ENCODE results near the gene KCTD4. TPM values are rescaled to one million over a fixed set of nuclear protein-coding genes. Genes with fewer than 3 reads are reported as not detected.

Gene KCTD4
- total RNA-seq, 1 donor: under 0.01 TPM

- no peaks in the 10 kb centered on the region for H3K4me1 ChIP-seq (ENCODE audit: insufficient read depth, low read length)
- DNase-seq (ENCODE audit: insufficient read length, low spot score, missing footprints): no peak
These were observed 50.9 kb downstream of the KCTD4 start for GRCh38 chr13:45149964-45150363.

DNA sequence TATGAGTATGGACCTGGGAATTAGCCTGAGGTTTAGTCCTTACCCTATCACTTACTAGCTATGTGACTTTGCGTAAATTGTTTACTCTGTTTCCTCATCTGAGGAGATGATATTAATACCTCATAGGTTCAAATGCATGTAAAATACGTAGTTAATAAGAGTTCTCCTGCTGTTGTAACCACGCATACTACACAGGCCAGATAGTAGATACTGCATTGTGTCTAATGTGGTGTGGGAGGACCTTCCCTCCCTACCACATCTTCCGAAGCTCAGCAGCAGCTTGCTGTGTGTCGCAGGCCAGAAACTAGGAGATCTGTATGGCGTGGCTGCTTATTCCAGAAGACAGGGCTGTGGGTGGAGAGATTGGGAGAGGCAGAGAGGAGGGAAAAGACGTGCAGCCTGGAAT is 57.5 kb downstream of the KCTD4 start:
- TF ChIP-seq CTCF (IDR thresholded peaks at IDR 0.05; ENCODE audit: extremely low read depth, low read depth, low read length): no peak
- peaks cover 2% of the 10 kb centered on the region for H3K36me3 ChIP-seq (ENCODE audit: insufficient read depth, low read length)
- H3K4me2 ChIP-seq (ENCODE audit: insufficient read depth, low read length): no peak overlapping the region
- H3K4me1 ChIP-seq (ENCODE audit: insufficient read depth, low read length): peaks cover 9% of the 10 kb centered on the region
- H3K4me3 ChIP-seq (ENCODE audit: insufficient read depth, low read length): no peak overlapping the region
- no peaks in the 10 kb centered on the region for H3K27me3 ChIP-seq (ENCODE audit: insufficient read depth, low read length)
- H3K79me2 ChIP-seq (ENCODE audit: insufficient read depth, low read length): peaks cover 77% of the 10 kb centered on the region
- no peak overlapping the region for H2AFZ ChIP-seq (ENCODE audit: low read length)
- no peaks in the 10 kb centered on the region for H4K20me1 ChIP-seq (ENCODE audit: insufficient read depth, low read length)
- H3K9me3 ChIP-seq (ENCODE audit: low read depth, low read length): no peaks in the 10 kb centered on the region
- no peak for DNase-seq (ENCODE audit: insufficient read length, low spot score, missing footprints)
- no peak overlapping the region for H3K27ac ChIP-seq (ENCODE audit: low read depth, low read length)

More at GRCh38 chr13:45149964-45150363, 50.9 kb downstream of the KCTD4 start:
- no peak for TF ChIP-seq CTCF (IDR thresholded peaks at IDR 0.05; ENCODE audit: extremely low read depth, low read depth, low read length)
- H3K36me3 ChIP-seq (ENCODE audit: insufficient read depth, low read length): peaks cover 4% of the 10 kb centered on the region
- H3K4me3 ChIP-seq (ENCODE audit: insufficient read depth, low read length): no peak overlapping the region
- H3K27ac ChIP-seq (ENCODE audit: low read depth, low read length): no peak overlapping the region
- no peaks in the 10 kb centered on the region for H3K9me3 ChIP-seq (ENCODE audit: low read depth, low read length)
- peaks cover 41% of the 10 kb centered on the region for H3K79me2 ChIP-seq (ENCODE audit: insufficient read depth, low read length)
- H2AFZ ChIP-seq (ENCODE audit: low read length): no peak overlapping the region
- H3K27me3 ChIP-seq (ENCODE audit: insufficient read depth, low read length): no peaks in the 10 kb centered on the region
- no peak overlapping the region for H3K4me2 ChIP-seq (ENCODE audit: insufficient read depth, low read length)
- H4K20me1 ChIP-seq (ENCODE audit: insufficient read depth, low read length): no peaks in the 10 kb centered on the region

Other genes starting within 250 kb of the KCTD4 start
- gene NUFIP1, start 211.6 kb downstream of the KCTD4 start, total RNA-seq: 2.4 and 3.3 TPM in 2 replicates
- gene GPALPP1, start 211.5 kb downstream of the KCTD4 start, total RNA-seq: 23.3 and 25.0 TPM in 2 replicates
- 19.9 and 23.6 TPM in 2 replicates for gene GTF2F2, start 80.5 kb downstream of the KCTD4 start, total RNA-seq
- gene TPT1, start 140.1 kb upstream of the KCTD4 start, total RNA-seq: 2,232 and 2,713 TPM in 2 replicates
- gene SLC25A30, start 217.3 kb upstream of the KCTD4 start, total RNA-seq: 11.2 TPM in 2 replicates